Adrenal gland (tissue), 12 donors: ENCODE data around the gene MAPK7. TPM values are rescaled to one million over a fixed set of nuclear protein-coding genes. Genes with fewer than 3 reads are reported as not detected.

ENCODE experiments used
- DNase-seq, 7 donors: peaks; one replicate each; pipeline ENCODE4 v3.0.0-alpha.2; 2019 to 2020
- H3K27ac ChIP-seq, 5 donors: fragments of 200-600 bp; sonication (generic) in 4 of 5; 1 replicate in 3 of 5; 2 replicates in 2 of 5; pipeline versions ENCODE4 v1.5.1 to v1.8.0; 2016 to 2020; ENCODE audit warnings: mild to moderate bottlenecking in 1 of 5
- H3K27me3 ChIP-seq: fragments of 200-600 bp; 2 replicates; pipeline ENCODE4 v1.8.0; 2021
- H3K36me3 ChIP-seq, 2 donors: fragments of 200-600 bp; replicated peaks in 1 of 2; 1 replicate in 1 of 2; 2 replicates in 1 of 2; pipeline versions ENCODE4 v1.5.1 to v1.8.0; 2018 to 2022
- H3K4me1 ChIP-seq, 2 donors: fragments of 200-600 bp; replicated peaks in 1 of 2; 1 replicate in 1 of 2; 2 replicates in 1 of 2; pipeline versions ENCODE4 v1.5.1 to v1.8.0; 2018 to 2021
- H3K4me3 ChIP-seq, 4 donors: fragments of 200-600 bp; sonication (generic) in 3 of 4; one replicate each; pipeline ENCODE4 v1.5.1; 2016 to 2018
- H3K9me3 ChIP-seq, 3 donors: fragments of 200-600 bp; sonication (generic) in 1 of 3; replicated peaks in 1 of 3; 1 replicate in 2 of 3; 2 replicates in 1 of 3; pipeline versions ENCODE4 v1.5.1 to v1.8.0; 2016 to 2021
- POLR2A ChIP-seq, 2 donors: fragments of 450-650 bp; IDR thresholded peaks; one replicate each; pipeline ENCODE4 v1.6.1; 2017; ENCODE audit warnings: antibody characterized with exemption in 2 of 2, mild to moderate bottlenecking in 2 of 2, moderate library complexity in 1 of 2
- WGBS, 4 donors: extraction: QIAGEN DNeasy Blood & Tissue Kit in 2 of 4; methylation state at CpG; one replicate each; pipeline versions ENCODE4 v1.1.5 to v1.1.7; 2013 to 2017; 5-methylcytosine and 5-hydroxymethylcytosine counted together
- intact Hi-C, 2 donors: fragments of 100-400 bp; cut with DNase I; formaldehyde crosslinking; loops; one replicate each; pipeline versions ENCODE4 v1.14.1 to v1.15.0; 2022 to 2023
- polyA plus RNA-seq, 3 donors: library from polyadenylated mRNA; stranded (reverse); fragments of 200-250 nt in 2 of 3; fragments of 350-450 nt in 1 of 3; fragmentation: Illumina TruSeq in 1 of 3; extraction: RNeasy Lipid Tissue Mini Kit (QIAGEN cat#74804) in 1 of 3; gene quantifications; one replicate each; pipeline ENCODE4 v1.2.3, GENCODE V29; 2013 to 2014
- total RNA-seq, 9 donors: library from RNA; depleted of rRNA in 4 of 9; stranded (reverse); fragments of >200 nt in 4 of 9; fragments of 120-200 nt in 1 of 9; fragmentation: NEBNext Ultra II Directional in 1 of 9; extraction: Animal tissue kit (Norgen Biotek cat#: 25700) in 1 of 9; gene quantifications; one replicate each; pipeline versions ENCODE4 v1.1.0 to v1.2.4, GENCODE V29; 2013 to 2023
- TF ChIP-seq, protein P1 (sequence below), 6 experiments: fragments of 450-650 bp in 4 of 6; fragments of 200-600 bp in 2 of 6; sonication (generic) in 1 of 6; IDR thresholded peaks; 1 replicate in 5 of 6; 2 replicates in 1 of 6; pipeline versions ENCODE4 v1.5.1 to v1.8.0; 2016 to 2021; ENCODE audit warnings: antibody characterized with exemption in 6 of 6, mild to moderate bottlenecking in 2 of 6, moderate library complexity in 1 of 6
- donor health status: healthy with polysubstance abuse.
- donor health status: Bipolar disorder and iron deficiency.
- donor health status: DM: yes; HTN: yes; CAD: no.
- donor health status: DM: no; HTN: no; CAD: no.
- donor health status: DM: no; HTN: no; CAD: no.
- donor health status: DM: yes; HTN: yes; CAD: no.

Gene MAPK7
- total and polyA plus RNA-seq, 12 donors, result 7.6 to 223 (median 44.6) TPM

DNA sequence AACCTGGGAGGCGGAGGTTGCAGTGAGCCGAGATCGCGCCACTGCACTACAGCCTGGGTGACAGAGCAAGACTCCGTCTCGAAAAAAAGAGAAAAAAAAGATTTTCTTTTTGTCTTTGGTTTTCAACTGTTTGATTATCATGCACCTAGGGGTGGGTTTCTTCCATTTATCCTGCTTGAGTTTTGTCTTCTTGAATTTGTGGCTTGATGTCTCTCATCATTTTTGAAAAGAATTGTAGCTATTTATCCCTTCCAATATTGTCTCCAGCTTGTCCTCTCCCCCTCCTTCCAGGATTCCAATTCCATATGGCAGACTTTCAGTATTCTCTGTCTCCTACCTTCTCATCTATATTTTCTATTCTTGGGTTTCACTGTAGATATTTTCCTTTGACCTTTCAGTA is 23.6 kb upstream of the MAPK7 start:
- H3K27me3 ChIP-seq, result no peaks in the 10 kb centered on the region
- no peak overlapping the region for H3K27ac ChIP-seq
- no peaks in the 10 kb centered on the region for H3K36me3 ChIP-seq
- H3K4me1 ChIP-seq, result no peaks in the 10 kb centered on the region
- no peak for DNase-seq
- intact Hi-C loops, result no loop called here
- WGBS, 4 donors, result 79 to 91% (median 84%) methylated on average over 6 of the region's 6 CpGs
- TF ChIP-seq POLR2A (IDR thresholded peaks at IDR 0.05), result no peak
- TF ChIP-seq, protein P1, sequence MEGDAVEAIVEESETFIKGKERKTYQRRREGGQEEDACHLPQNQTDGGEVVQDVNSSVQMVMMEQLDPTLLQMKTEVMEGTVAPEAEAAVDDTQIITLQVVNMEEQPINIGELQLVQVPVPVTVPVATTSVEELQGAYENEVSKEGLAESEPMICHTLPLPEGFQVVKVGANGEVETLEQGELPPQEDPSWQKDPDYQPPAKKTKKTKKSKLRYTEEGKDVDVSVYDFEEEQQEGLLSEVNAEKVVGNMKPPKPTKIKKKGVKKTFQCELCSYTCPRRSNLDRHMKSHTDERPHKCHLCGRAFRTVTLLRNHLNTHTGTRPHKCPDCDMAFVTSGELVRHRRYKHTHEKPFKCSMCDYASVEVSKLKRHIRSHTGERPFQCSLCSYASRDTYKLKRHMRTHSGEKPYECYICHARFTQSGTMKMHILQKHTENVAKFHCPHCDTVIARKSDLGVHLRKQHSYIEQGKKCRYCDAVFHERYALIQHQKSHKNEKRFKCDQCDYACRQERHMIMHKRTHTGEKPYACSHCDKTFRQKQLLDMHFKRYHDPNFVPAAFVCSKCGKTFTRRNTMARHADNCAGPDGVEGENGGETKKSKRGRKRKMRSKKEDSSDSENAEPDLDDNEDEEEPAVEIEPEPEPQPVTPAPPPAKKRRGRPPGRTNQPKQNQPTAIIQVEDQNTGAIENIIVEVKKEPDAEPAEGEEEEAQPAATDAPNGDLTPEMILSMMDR (IDR thresholded peaks at IDR 0.05), result no peak
- H3K4me3 ChIP-seq, result no peak overlapping the region
- no peaks in the 10 kb centered on the region for H3K9me3 ChIP-seq

DNA sequence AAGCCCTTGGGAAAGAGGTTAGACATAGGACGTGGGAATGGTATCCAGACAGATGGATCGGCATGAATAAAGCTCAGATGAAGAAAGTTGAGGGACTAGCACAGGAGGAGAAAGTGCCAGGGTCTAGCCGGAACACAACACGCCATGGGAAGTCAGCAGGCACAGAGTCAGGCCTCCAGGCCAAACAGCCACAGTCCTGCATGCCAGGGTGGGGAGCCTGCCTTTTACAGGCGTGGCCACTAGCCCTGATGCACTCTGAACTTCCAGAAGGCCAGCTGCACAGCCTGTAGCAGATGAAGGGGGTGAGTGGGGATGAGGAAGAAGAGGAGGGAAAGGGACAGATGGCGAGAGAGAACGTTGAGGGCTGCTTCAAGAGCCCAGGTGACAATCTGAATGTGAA is 20.9 kb upstream of the MAPK7 start:
- 91 to 95% (median 91%) methylated on average over 7 of the region's 7 CpGs for WGBS, 4 donors
- intact Hi-C loops, result no loop called here

DNA sequence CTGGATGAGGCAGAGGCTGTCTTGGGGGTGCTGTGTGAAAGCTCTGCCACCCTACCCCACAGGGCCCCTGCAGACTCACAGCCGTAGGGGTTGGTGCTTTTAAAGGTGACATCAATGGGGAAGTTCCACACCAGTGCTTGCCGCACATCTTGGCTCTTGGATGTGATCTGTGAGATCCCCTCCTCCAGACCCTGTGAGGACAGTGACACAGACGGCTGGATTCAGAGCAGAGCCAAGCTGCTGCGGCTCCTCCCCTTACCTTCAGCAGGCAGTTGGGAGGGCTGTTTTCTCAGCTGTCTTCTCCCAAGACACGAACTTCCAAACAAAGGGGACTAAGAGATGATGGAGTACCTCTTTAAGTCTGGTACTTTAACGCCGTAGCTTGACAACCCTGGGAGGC is 20.5 kb upstream of the MAPK7 start:
- H3K27ac ChIP-seq, result no peak overlapping the region
- H3K4me1 ChIP-seq, result peaks cover 0 to 8% of the 10 kb centered on the region in 2 donors
- H3K4me3 ChIP-seq, result no peak overlapping the region
- peak in 1 of 7 donors; percentile 6 for DNase-seq
- intact Hi-C loops, result no loop called here
- no peaks in the 10 kb centered on the region for H3K36me3 ChIP-seq
- H3K27me3 ChIP-seq, result no peaks in the 10 kb centered on the region
- H3K9me3 ChIP-seq, result no peaks in the 10 kb centered on the region
- no peak for TF ChIP-seq POLR2A (IDR thresholded peaks at IDR 0.05)
- TF ChIP-seq, protein P1 (IDR thresholded peaks at IDR 0.05), result no peak
- 85 to 91% (median 88%) methylated on average over 5 to 7 of the region's 7 CpGs for WGBS, 4 donors

More for the DNA sequence above, 20.9 kb upstream of the MAPK7 start:
- no peak overlapping the region for H3K4me3 ChIP-seq
- H3K9me3 ChIP-seq, result no peaks in the 10 kb centered on the region
- peaks cover 0 to 8% of the 10 kb centered on the region in 2 donors for H3K4me1 ChIP-seq
- H3K27ac ChIP-seq, result no peak overlapping the region
- TF ChIP-seq, protein P1 (IDR thresholded peaks at IDR 0.05), result no peak
- TF ChIP-seq POLR2A (IDR thresholded peaks at IDR 0.05), result no peak
- no peaks in the 10 kb centered on the region for H3K27me3 ChIP-seq
- no peaks in the 10 kb centered on the region for H3K36me3 ChIP-seq
- peak in 1 of 7 donors; percentile 12 for DNase-seq

DNA sequence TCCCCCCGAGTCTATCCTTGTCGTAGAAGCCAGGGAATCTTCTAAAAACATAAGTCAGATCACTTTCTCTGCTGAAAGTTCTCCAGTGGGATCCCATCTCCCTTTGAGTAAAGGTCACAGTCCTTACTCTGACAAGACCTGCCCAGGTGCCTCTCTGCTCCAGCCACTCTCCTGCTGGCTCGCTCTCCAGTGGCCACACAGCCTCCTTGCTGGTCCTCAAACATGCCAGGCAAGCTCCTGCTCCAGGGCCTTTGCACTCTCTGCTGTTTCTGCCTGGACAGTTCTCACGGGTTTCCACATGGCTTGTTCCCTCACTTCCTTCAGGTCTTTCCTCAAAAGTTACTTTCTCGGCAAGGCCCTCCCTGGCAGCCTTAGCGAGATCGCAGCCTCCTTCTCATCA is 19.1 kb upstream of the MAPK7 start:
- Histone ChIP-seq H3K9me3 (no peaks in the 10 kb centered on the region), H3K27ac (no peak overlapping the region), H3K27me3 (no peaks in the 10 kb centered on the region), H3K4me3 (no peak overlapping the region), H3K4me1 (peaks cover 7 to 12% of the 10 kb centered on the region in 2 donors), H3K36me3 (no peaks in the 10 kb centered on the region)
- intact Hi-C loops, result no loop called here
- WGBS, 4 donors, result 80 to 87% (median 86%) methylated on average over 7 of the region's 7 CpGs
- peak in 1 of 7 donors; percentile 11 for DNase-seq
- TF ChIP-seq, protein P1 (IDR thresholded peaks at IDR 0.05), result no peak
- TF ChIP-seq POLR2A (IDR thresholded peaks at IDR 0.05), result no peak
